ENCODE data around the gene DGKD.

DGKD gene

GRCh38 chr2:233400341-233400740, 46.0 kb downstream of the DGKD start:
- DNase-seq = peak in 1 of 2 donors; percentile 60
- intact Hi-C loops (cut with DNase I; ENCODE audit: low total_unique reads) = no loop called here

GRCh38 chr2:233400961-233401360, 46.7 kb downstream of the DGKD start:
- no peak for DNase-seq
- TF ChIP-seq, protein P1, sequence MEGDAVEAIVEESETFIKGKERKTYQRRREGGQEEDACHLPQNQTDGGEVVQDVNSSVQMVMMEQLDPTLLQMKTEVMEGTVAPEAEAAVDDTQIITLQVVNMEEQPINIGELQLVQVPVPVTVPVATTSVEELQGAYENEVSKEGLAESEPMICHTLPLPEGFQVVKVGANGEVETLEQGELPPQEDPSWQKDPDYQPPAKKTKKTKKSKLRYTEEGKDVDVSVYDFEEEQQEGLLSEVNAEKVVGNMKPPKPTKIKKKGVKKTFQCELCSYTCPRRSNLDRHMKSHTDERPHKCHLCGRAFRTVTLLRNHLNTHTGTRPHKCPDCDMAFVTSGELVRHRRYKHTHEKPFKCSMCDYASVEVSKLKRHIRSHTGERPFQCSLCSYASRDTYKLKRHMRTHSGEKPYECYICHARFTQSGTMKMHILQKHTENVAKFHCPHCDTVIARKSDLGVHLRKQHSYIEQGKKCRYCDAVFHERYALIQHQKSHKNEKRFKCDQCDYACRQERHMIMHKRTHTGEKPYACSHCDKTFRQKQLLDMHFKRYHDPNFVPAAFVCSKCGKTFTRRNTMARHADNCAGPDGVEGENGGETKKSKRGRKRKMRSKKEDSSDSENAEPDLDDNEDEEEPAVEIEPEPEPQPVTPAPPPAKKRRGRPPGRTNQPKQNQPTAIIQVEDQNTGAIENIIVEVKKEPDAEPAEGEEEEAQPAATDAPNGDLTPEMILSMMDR (IDR thresholded peaks at IDR 0.05) = no peak
- H3K27ac ChIP-seq = no peak overlapping the region

More at GRCh38 chr2:233400341-233400740, 46.0 kb downstream of the DGKD start:
- Histone ChIP-seq H3K4me3 (no peak overlapping the region), H3K4me1 (no peaks in the 10 kb centered on the region), H3K27me3 (no peaks in the 10 kb centered on the region), H3K9me3 (no peaks in the 10 kb centered on the region), H3K27ac (no peak overlapping the region), H3K36me3 (peaks cover 0 to 23% (median 0%) of the 10 kb centered on the region in 3 donors)
- TF ChIP-seq, protein P1 (IDR thresholded peaks at IDR 0.05) = no peak

GRCh38 chr2:233402346-233402745, 48.1 kb downstream of the DGKD start:
- Histone ChIP-seq H3K4me3 (no peak overlapping the region), H3K4me1 (peaks cover 0 to 4% (median 2%) of the 10 kb centered on the region in 4 donors), H3K36me3 (peaks cover 0 to 23% (median 0%) of the 10 kb centered on the region in 3 donors), H3K9me3 (no peaks in the 10 kb centered on the region), H3K27ac (no peak overlapping the region), H3K27me3 (no peaks in the 10 kb centered on the region)
- intact Hi-C loops (cut with DNase I; ENCODE audit: low total_unique reads) = no loop called here
- peak in 1 of 2 donors; percentile 15 for DNase-seq
- TF ChIP-seq, protein P1 (IDR thresholded peaks at IDR 0.05) = no peak

More at GRCh38 chr2:233400961-233401360, 46.7 kb downstream of the DGKD start:
- Histone ChIP-seq H3K4me3 (no peak overlapping the region), H3K4me1 (no peaks in the 10 kb centered on the region), H3K9me3 (no peaks in the 10 kb centered on the region), H3K36me3 (peaks cover 0 to 23% (median 0%) of the 10 kb centered on the region in 3 donors), H3K27me3 (no peaks in the 10 kb centered on the region)
- intact Hi-C loops (cut with DNase I; ENCODE audit: low total_unique reads) = no loop called here

DNA sequence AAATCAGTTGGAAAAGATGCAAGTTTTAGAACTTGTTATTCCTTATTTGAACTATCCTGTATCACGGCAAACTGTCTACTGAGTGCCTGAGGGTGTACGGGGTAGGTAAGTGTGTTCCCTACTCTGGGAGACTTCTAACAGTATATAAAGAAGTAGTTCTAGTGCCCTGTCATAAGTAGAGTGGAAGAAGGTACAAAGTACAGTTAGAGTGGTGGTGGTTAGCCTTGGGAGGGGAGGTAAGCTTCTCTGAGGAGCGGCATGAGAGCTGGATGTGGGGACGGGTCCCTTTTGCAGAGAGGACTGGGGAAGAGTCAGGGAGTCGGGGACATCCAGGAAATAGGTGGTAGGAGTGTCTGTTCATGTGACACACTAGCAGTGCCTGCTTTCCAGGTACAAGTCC, 48.5 kb downstream of the DGKD start:
- H3K27ac ChIP-seq = no peak overlapping the region
- no peak for DNase-seq
- peaks cover 0 to 23% (median 0%) of the 10 kb centered on the region in 3 donors for H3K36me3 ChIP-seq
- H3K4me3 ChIP-seq = no peak overlapping the region
- H3K27me3 ChIP-seq = no peaks in the 10 kb centered on the region
- intact Hi-C loops (cut with DNase I; ENCODE audit: low total_unique reads) = no loop called here
- peaks cover 0 to 8% (median 4%) of the 10 kb centered on the region in 4 donors for H3K4me1 ChIP-seq
- H3K9me3 ChIP-seq = no peaks in the 10 kb centered on the region
- TF ChIP-seq, protein P1 (IDR thresholded peaks at IDR 0.05) = no peak

DNA sequence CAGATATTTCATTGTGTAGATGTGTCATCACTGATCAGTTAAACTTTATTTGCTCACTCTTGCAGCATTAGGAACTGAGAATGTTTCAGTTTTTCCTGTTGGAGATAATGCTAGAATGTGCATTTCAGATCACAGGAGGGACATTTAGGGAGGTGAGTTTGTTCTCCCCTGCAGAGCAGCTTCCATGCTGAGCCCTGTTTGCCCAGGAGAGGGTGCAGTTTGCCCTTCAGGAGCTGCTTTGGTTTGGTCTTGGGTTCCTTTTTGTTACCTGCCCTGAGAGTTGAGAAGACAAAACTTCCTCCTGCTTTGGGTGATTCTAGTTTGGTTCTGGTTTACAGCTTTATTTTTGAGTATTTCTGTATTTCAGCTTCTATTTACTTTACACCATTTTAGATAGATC, 49.9 kb downstream of the DGKD start:
- intact Hi-C loops (cut with DNase I; ENCODE audit: low total_unique reads) = no loop called here
- H3K27ac ChIP-seq = no peak overlapping the region
- DNase-seq = peak in 1 of 2 donors; percentile 44

More for the DNA sequence above, 49.9 kb downstream of the DGKD start:
- TF ChIP-seq, protein P1 (IDR thresholded peaks at IDR 0.05) = peak; percentile 50 to 61
- Histone ChIP-seq H3K36me3 (peaks cover 0 to 13% (median 0%) of the 10 kb centered on the region in 3 donors), H3K4me1 (peaks cover 0 to 23% (median 18%) of the 10 kb centered on the region in 4 donors), H3K27me3 (no peaks in the 10 kb centered on the region), H3K4me3 (no peak overlapping the region), H3K9me3 (no peaks in the 10 kb centered on the region)
